Glutamatergic neuron (in vitro differentiated cells): ENCODE measurements around the gene CBX5. TPM values are rescaled to one million over a fixed set of nuclear protein-coding genes. Genes with fewer than 3 reads are reported as not detected.

Experiments
- DNase-seq: peaks from one replicate; pipeline ENCODE4 v3.0.0; 2022
- H3K27ac Mint-ChIP-seq: one replicate; pipeline ENCODE4 v1.8.0; 2020; ENCODE audit warnings: mild to moderate bottlenecking, mixed read lengths, inconsistent platforms; ENCODE audit not compliant: unreplicated experiment
- H3K27me3 Mint-ChIP-seq: one replicate; pipeline ENCODE4 v1.8.0; 2020; ENCODE audit warnings: mild to moderate bottlenecking, moderate library complexity, mixed read lengths, inconsistent platforms; ENCODE audit not compliant: unreplicated experiment
- H3K36me3 Mint-ChIP-seq: one replicate; pipeline ENCODE4 v1.8.0; 2020; ENCODE audit warnings: mild to moderate bottlenecking, mixed read lengths, inconsistent platforms; ENCODE audit not compliant: unreplicated experiment
- H3K4me1 Mint-ChIP-seq: one replicate; pipeline ENCODE4 v1.8.0; 2020; ENCODE audit warnings: mild to moderate bottlenecking, low read depth, mixed read lengths, inconsistent platforms; ENCODE audit not compliant: unreplicated experiment
- H3K4me3 Mint-ChIP-seq: one replicate; pipeline ENCODE4 v1.8.0; 2020; ENCODE audit warnings: mild to moderate bottlenecking, mixed read lengths, inconsistent platforms; ENCODE audit not compliant: unreplicated experiment
- H3K9me3 Mint-ChIP-seq: one replicate; pipeline ENCODE4 v1.8.0; 2020; ENCODE audit warnings: mild to moderate bottlenecking, moderate library complexity, mixed read lengths, inconsistent platforms; ENCODE audit not compliant: unreplicated experiment
- total RNA-seq: library from RNA; stranded (reverse); fragmentation: NEBNext Ultra II Directional; extraction: Animal tissue kit (Norgen Biotek cat#: 25700); gene quantifications from one replicate; pipeline ENCODE4 v1.2.1, GENCODE V29; 2021; ENCODE audit not compliant: unreplicated experiment
- TF ChIP-seq, protein P1 (sequence below): fragments of 200-600 bp; sonication (generic); IDR thresholded peaks from one replicate; pipeline ENCODE4 v1.5.0; 2021; ENCODE audit not compliant: partially characterized antibody, unreplicated experiment

CBX5 gene
- total RNA-seq, 1 donor from 2014 or later = 225 TPM

DNA sequence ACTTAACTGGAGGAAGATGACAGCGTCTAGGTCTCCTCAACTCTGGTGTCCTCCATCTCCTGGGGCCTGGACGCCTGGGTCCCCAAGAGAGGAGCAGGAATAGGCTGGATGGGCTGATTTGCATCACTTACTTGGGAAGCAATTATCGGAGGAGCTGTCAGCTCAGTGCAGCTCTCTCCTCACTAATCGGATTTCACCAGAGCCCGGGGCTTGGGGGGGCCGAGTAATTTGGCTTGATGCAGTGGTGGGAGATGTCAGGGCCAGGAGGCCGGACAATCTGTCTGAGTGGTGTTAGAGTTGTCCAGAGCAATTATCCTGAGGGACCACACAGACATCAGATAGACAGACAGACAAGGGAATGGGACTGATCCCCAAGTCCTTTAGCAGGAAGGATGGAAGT lies 86.5 kb downstream of the CBX5 start:
- Mint-ChIP-seq H3K27me3 (peaks cover 22% of the 10 kb centered on the region), H3K36me3 (no peaks in the 10 kb centered on the region), H3K4me3 (no peak overlapping the region), H3K9me3 (peaks cover 12% of the 10 kb centered on the region), H3K27ac (no peak overlapping the region), H3K4me1 (peaks cover 15% of the 10 kb centered on the region)
- peak; percentile 37 for DNase-seq
- TF ChIP-seq, protein P1, sequence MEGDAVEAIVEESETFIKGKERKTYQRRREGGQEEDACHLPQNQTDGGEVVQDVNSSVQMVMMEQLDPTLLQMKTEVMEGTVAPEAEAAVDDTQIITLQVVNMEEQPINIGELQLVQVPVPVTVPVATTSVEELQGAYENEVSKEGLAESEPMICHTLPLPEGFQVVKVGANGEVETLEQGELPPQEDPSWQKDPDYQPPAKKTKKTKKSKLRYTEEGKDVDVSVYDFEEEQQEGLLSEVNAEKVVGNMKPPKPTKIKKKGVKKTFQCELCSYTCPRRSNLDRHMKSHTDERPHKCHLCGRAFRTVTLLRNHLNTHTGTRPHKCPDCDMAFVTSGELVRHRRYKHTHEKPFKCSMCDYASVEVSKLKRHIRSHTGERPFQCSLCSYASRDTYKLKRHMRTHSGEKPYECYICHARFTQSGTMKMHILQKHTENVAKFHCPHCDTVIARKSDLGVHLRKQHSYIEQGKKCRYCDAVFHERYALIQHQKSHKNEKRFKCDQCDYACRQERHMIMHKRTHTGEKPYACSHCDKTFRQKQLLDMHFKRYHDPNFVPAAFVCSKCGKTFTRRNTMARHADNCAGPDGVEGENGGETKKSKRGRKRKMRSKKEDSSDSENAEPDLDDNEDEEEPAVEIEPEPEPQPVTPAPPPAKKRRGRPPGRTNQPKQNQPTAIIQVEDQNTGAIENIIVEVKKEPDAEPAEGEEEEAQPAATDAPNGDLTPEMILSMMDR = no peak

DNA sequence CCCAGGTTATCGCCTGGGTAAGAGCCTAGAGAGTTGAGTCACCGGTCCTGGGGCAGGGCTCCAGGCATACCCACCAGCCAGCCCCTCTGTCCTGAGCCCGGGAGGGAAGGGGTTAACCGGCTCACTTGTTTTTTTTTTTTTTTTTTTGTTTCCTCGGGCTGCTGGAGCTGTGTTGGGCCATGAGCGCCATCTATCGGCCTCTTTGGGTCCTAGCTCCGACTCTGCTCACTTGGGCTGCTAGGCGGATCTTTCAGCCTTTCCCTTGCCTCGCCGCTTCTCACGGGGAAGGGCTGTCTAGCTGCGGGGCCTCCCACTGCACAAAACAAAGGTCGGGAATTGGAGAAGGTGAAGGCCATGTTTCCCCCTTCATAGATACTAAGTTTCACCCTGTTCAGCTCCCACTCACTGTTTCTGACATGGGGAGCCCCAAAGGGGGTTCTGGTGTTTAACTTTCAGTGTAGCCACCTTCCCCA lies 88.3 kb downstream of the CBX5 start:
- DNase-seq = peak; percentile 83
- Mint-ChIP-seq H3K9me3 (peaks cover 7% of the 10 kb centered on the region), H3K36me3 (no peaks in the 10 kb centered on the region), H3K4me1 (peaks cover 7% of the 10 kb centered on the region), H3K27me3 (peaks cover 16% of the 10 kb centered on the region), H3K4me3 (no peak overlapping the region), H3K27ac (no peak overlapping the region)
- TF ChIP-seq, protein P1 = peak; percentile 78

DNA sequence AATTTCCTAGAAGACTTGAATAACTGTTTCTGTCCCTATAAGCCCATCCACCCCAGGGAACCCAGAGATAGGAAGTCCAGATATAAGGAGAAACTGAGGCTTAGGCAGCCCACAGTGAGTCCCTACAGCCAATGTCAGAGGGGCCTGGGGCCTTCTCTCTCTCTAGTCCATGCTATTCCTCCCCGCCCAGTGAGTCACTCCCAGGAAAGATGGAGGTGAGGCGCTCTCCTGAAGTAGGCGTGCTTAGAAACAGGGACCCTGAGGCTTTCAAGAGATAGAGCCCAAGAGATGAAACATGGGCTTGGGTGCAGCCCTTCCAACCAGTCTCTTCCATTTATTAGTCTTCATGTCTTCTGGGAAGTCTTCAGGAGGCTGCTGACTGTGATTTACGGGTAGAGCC lies 88.8 kb downstream of the CBX5 start:
- Mint-ChIP-seq H3K27me3 (peaks cover 14% of the 10 kb centered on the region), H3K27ac (no peak overlapping the region), H3K36me3 (no peaks in the 10 kb centered on the region), H3K9me3 (peaks cover 7% of the 10 kb centered on the region), H3K4me3 (no peak overlapping the region), H3K4me1 (peaks cover 5% of the 10 kb centered on the region)
- TF ChIP-seq, protein P1 = no peak
- no peak for DNase-seq

DNA sequence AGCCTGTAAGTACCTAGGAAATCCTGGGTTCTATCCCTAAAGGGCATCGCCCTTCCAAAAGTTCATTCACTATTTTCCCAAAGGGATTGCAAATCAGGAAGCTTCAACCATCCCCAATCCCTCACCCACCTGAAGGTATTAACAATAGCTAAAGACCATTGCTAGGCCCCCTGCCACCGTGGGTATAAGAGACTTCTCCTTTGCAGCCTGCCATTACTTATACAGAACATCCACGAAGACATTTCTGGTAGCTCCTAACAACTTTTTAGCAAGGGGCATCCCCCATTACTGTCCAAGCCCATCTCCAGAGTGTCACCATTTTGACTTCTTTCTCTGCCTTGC lies 90.8 kb downstream of the CBX5 start:
- DNase-seq = no peak
- Mint-ChIP-seq H3K9me3 (peaks cover 7% of the 10 kb centered on the region), H3K36me3 (no peaks in the 10 kb centered on the region), H3K27me3 (peaks cover 11% of the 10 kb centered on the region), H3K27ac (no peak overlapping the region), H3K4me1 (peaks cover 5% of the 10 kb centered on the region), H3K4me3 (peak overlapping the region; percentile 78)
- TF ChIP-seq, protein P1 = no peak

DNA sequence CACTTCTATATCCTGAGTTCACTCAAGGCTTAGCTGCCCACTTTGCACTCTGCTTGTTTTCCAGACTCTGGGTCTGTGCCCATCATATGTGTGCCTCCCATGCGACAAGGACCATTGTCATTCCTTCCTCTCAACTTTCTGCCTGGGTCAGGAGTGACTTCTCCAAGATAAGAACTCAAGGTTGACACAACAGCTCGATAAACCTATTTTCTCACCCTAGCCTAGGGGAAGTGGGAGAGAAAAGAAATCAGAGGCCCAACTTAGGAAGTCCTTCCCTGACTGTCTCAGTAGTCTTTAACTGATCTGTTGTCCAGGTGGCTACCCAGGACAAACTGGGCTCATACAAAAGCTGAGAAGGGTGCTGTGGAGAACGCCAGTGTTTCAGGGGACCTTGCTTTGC lies 92.8 kb downstream of the CBX5 start:
- Mint-ChIP-seq H3K9me3 (peaks cover 5% of the 10 kb centered on the region), H3K4me3 (peak overlapping the region; percentile 65)

More for the DNA sequence above, 92.8 kb downstream of the CBX5 start:
- Mint-ChIP-seq H3K27ac (no peak overlapping the region), H3K27me3 (peaks cover 4% of the 10 kb centered on the region), H3K4me1 (peaks cover 5% of the 10 kb centered on the region), H3K36me3 (no peaks in the 10 kb centered on the region)
- DNase-seq = no peak
- TF ChIP-seq, protein P1 = no peak
